Ramos (cell line): ENCODE measurements around the gene TACR1.
"Not testable (repeated sequence)": the region's sequence is repeated elsewhere in the genome, so short reads cannot be mapped to it uniquely, and the experiment has no call there.

Experiments
- in situ Hi-C: fragments of 300-500 bp; cut with MboI; formaldehyde crosslinking; loops from one replicate; pipeline ENCODE4 v1.14.3; 2022; ENCODE audit warnings: low sequenced_read_pairs; ENCODE audit not compliant: unreplicated experiment

The TACR1 gene

GRCh38 chr2:75195076-75195691 lies 4.1 kb downstream of the TACR1 start:
- in situ Hi-C loops, result no loop called here

- in situ Hi-C loops, result no loop called here
Observed at GRCh38 chr2:75194184-75194868, 5.0 kb downstream of the TACR1 start.

GRCh38 chr2:75192496-75192895 lies 6.8 kb downstream of the TACR1 start:
- in situ Hi-C loops, result no loop called here

GRCh38 chr2:75190271-75190990 lies 8.9 kb downstream of the TACR1 start:
- in situ Hi-C loops, result no loop called here

- in situ Hi-C loops, result no loop called here
Observed at GRCh38 chr2:75186821-75187220, 12.5 kb downstream of the TACR1 start.

GRCh38 chr2:75182606-75183005 lies 16.7 kb downstream of the TACR1 start:
- in situ Hi-C loops, result no loop called here

- in situ Hi-C loops, result no loop called here
Observed at GRCh38 chr2:75180476-75180875, 18.8 kb downstream of the TACR1 start.

- in situ Hi-C loops, result no loop called here
Observed at GRCh38 chr2:75177427-75177826, 21.9 kb downstream of the TACR1 start.

GRCh38 chr2:75175456-75175855 lies 23.9 kb downstream of the TACR1 start:
- in situ Hi-C loops, result no loop called here

- in situ Hi-C loops, result no loop called here
Observed at GRCh38 chr2:75174981-75175380, 24.3 kb downstream of the TACR1 start.

GRCh38 chr2:75174519-75174918 lies 24.8 kb downstream of the TACR1 start:
- in situ Hi-C loops, result no loop called here

GRCh38 chr2:75173740-75174139 lies 25.6 kb downstream of the TACR1 start:
- in situ Hi-C loops, result no loop called here

- in situ Hi-C loops, result not testable (repeated sequence)
Observed at GRCh38 chr2:75171423-75171822, 27.9 kb downstream of the TACR1 start.

GRCh38 chr2:75170889-75171288 lies 28.4 kb downstream of the TACR1 start:
- in situ Hi-C loops, result no loop called here

GRCh38 chr2:75168186-75168585 lies 31.1 kb downstream of the TACR1 start:
- in situ Hi-C loops, result no loop called here

GRCh38 chr2:75166491-75166890 lies 32.8 kb downstream of the TACR1 start:
- in situ Hi-C loops, result no loop called here

- in situ Hi-C loops, result no loop called here
Observed at GRCh38 chr2:75162897-75163296, 36.4 kb downstream of the TACR1 start.

GRCh38 chr2:75162259-75162658 lies 37.1 kb downstream of the TACR1 start:
- in situ Hi-C loops, result no loop called here

- in situ Hi-C loops, result no loop called here
Observed at GRCh38 chr2:75157435-75157834, 41.9 kb downstream of the TACR1 start.

GRCh38 chr2:75155115-75155514 lies 44.2 kb downstream of the TACR1 start:
- in situ Hi-C loops, result no loop called here

- in situ Hi-C loops, result no loop called here
Observed at GRCh38 chr2:75153221-75153620, 46.1 kb downstream of the TACR1 start.
